PC-9 (cell line): Measurements from ENCODE around the gene FOXP1.

Experiments
- CTCF ChIP-seq: fragments of 200-600 bp; sonication (generic); conservative IDR thresholded peaks from 2 replicates; pipeline ENCODE4 v1.6.1; 2017; ENCODE audit warnings: mixed run types, antibody characterized with exemption, mild to moderate bottlenecking, moderate library complexity
- EZH2 ChIP-seq: fragments of 200-600 bp; sonication (generic); IDR thresholded peaks from 2 replicates; pipeline ENCODE4 v1.8.0; 2017; ENCODE audit warnings: antibody characterized with exemption, low read depth

GRCh38 chr3:71428841-71429596 lies 154.5 kb downstream of the FOXP1 start:
- TF ChIP-seq EZH2 = no peak
- TF ChIP-seq CTCF = no peak
